ENCODE results near the gene ARHGAP21.

The ARHGAP21 gene

DNA sequence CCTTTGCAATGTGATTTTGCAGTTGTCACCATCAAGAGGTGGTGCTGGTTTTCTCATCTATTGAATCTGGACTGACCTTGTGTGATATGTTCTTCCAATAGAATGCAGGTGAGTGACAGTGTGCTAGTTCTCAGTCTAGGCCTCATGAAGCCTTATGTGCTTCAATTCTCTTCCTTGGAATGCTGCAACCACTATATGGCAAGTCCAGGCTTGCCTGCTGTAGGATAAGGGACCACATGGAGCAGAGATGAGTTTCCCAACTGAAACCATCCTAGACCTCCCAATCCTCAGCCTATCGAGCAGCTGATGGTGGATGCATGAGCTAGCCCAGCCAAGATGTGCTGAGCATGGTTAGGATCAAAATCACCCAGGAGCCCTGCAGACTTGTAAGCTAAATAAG, 32.6 kb upstream of the ARHGAP21 start:
- Histone ChIP-seq H3K4me3 (no peak overlapping the region), H3K27ac (no peak overlapping the region)
- TF ChIP-seq, protein P1, sequence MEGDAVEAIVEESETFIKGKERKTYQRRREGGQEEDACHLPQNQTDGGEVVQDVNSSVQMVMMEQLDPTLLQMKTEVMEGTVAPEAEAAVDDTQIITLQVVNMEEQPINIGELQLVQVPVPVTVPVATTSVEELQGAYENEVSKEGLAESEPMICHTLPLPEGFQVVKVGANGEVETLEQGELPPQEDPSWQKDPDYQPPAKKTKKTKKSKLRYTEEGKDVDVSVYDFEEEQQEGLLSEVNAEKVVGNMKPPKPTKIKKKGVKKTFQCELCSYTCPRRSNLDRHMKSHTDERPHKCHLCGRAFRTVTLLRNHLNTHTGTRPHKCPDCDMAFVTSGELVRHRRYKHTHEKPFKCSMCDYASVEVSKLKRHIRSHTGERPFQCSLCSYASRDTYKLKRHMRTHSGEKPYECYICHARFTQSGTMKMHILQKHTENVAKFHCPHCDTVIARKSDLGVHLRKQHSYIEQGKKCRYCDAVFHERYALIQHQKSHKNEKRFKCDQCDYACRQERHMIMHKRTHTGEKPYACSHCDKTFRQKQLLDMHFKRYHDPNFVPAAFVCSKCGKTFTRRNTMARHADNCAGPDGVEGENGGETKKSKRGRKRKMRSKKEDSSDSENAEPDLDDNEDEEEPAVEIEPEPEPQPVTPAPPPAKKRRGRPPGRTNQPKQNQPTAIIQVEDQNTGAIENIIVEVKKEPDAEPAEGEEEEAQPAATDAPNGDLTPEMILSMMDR (IDR thresholded peaks at IDR 0.05): no peak
- DNase-seq (ENCODE audit: low spot score): no peak

DNA sequence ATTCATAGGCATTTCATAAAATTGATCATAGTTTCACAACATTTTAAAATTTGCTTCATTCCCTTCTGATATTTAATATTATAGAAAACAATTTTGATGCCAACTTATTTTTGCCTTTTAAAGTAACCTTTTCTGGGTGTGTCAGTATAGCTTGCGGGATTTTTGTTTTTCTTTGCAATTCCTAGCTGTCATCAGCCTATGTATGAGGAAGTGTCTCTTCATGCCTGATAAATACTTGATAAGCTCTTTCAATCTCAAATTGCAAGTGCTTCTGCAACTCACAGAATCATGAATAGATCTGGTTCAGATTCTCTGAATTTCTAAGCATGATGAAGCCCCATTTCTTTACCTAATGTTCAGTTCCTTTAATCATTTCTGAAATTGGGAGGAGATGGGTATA, 28.0 kb upstream of the ARHGAP21 start:
- DNase-seq (ENCODE audit: low spot score): no peak
- TF ChIP-seq, protein P1 (IDR thresholded peaks at IDR 0.05): no peak
- H3K27ac ChIP-seq: no peak overlapping the region
- H3K4me3 ChIP-seq: no peak overlapping the region

GRCh38 chr10:24750695-24751094, 27.0 kb upstream of the ARHGAP21 start:
- H3K4me3 ChIP-seq: no peak overlapping the region
- no peak for DNase-seq (ENCODE audit: low spot score)
- TF ChIP-seq, protein P1 (IDR thresholded peaks at IDR 0.05): no peak
- H3K27ac ChIP-seq: no peak overlapping the region

- Histone ChIP-seq H3K27ac (no peak overlapping the region), H3K4me3 (no peak overlapping the region)
- TF ChIP-seq, protein P1 (IDR thresholded peaks at IDR 0.05): no peak
- no peak for DNase-seq (ENCODE audit: low spot score)
These were observed 24.5 kb upstream of the ARHGAP21 start for GRCh38 chr10:24748214-24748613.

DNA sequence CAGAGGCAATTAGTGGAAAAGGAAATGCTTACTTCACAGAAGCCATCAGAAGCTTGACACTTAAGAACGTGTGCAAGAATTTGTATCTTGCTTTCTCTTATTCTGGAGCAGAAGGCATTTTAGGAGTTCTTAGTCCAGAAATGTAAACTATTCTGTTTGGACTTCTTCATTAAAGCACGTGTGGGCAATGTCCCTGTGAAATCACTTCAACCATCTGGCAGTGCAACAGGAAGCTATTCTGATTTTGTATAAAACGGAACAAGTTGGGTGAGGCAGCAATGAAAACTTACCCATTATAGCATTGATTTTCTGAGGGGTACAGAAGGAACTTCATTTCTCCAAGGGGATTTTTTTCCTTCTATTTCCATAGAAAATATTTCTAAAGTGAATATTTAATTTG, 21.3 kb upstream of the ARHGAP21 start:
- DNase-seq (ENCODE audit: low spot score): no peak
- TF ChIP-seq, protein P1 (IDR thresholded peaks at IDR 0.05): no peak
- no peak overlapping the region for H3K4me3 ChIP-seq
- H3K27ac ChIP-seq: no peak overlapping the region

DNA sequence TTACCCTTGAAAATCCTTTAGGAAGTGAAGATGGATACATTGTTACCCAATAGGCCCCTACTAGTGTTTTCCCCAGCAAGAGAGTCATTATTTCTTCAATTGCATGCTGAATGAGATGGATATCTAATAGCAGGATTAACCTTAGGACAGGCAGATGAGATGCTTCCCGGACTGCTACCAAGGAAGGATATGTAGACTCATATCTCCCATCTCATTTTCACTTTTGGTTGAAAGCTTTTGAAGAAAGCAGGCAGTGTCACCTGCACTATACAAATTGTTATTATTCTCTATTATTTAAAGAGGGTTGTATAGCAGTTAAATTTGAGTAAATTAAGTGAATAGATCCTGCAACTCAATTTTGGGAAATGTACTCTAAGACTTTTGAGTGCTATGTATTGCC, 17.0 kb upstream of the ARHGAP21 start:
- H3K4me3 ChIP-seq: no peak overlapping the region
- TF ChIP-seq, protein P1 (IDR thresholded peaks at IDR 0.05): no peak
- no peak overlapping the region for H3K27ac ChIP-seq
- DNase-seq (ENCODE audit: low spot score): no peak

DNA sequence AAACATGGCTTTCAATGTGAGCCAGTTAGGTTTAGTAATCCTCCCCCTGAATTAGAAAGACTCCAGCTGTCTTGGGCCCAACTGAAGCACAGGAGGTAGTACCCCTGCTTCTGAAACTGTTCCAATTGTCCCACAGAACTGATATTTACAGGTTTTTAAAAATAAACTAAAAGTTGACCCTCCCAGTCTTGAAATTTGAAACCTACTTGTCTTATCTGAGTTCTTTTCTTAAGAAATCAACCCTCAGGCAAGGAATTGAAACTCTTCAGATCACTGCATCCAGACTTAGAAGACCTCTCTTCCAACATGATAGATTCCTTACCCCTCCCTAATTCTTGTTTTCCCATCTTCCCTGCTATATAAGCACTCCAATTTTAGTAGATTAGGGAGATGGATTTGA, 13.3 kb upstream of the ARHGAP21 start:
- no peak for DNase-seq (ENCODE audit: low spot score)
- TF ChIP-seq, protein P1 (IDR thresholded peaks at IDR 0.05): no peak
- Histone ChIP-seq H3K4me3 (no peak overlapping the region), H3K27ac (no peak overlapping the region)

Measured in coronary artery (tissue), 2 donors.